ENCODE data around the gene FAM204A. TPM values are rescaled to one million over a fixed set of nuclear protein-coding genes. Genes with fewer than 3 reads are reported as not detected.

Gene FAM204A
- total RNA-seq, 1 experiment from 2014 or later, result 27.3 TPM

DNA sequence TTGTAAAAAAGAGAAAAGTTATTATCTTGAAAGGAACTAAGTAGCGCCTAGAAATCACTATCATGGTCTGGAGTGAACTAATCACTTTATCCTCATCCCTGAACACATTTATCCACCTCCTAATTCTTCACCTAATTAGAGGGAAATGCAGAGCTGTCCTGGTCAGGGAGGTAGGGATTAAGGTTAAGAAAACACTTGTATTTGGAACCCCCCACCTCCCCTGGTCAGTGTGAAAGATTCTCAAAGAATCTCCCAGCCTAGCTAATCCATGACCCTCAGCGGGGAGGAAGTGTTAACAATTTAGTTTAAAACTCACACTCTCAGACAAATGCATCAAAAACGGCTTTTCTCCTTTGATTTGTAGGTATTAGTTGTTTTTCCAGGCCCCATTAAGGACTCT is 83.8 kb downstream of the FAM204A start:
- no peak for ATAC-seq
- H2AFZ ChIP-seq (ENCODE audit: low read length), result no peak overlapping the region
- no peaks in the 10 kb centered on the region for H3K36me3 ChIP-seq (ENCODE audit: low read depth, low read length)
- no peaks in the 10 kb centered on the region for H3F3A ChIP-seq (ENCODE audit: low read length, unreplicated experiment)
- CTCF ChIA-PET, result no interaction called here
- no peak for TF ChIP-seq EZH2 (IDR thresholded peaks at IDR 0.05; ENCODE audit: low read length, unreplicated experiment)
- TF ChIP-seq, protein P1, sequence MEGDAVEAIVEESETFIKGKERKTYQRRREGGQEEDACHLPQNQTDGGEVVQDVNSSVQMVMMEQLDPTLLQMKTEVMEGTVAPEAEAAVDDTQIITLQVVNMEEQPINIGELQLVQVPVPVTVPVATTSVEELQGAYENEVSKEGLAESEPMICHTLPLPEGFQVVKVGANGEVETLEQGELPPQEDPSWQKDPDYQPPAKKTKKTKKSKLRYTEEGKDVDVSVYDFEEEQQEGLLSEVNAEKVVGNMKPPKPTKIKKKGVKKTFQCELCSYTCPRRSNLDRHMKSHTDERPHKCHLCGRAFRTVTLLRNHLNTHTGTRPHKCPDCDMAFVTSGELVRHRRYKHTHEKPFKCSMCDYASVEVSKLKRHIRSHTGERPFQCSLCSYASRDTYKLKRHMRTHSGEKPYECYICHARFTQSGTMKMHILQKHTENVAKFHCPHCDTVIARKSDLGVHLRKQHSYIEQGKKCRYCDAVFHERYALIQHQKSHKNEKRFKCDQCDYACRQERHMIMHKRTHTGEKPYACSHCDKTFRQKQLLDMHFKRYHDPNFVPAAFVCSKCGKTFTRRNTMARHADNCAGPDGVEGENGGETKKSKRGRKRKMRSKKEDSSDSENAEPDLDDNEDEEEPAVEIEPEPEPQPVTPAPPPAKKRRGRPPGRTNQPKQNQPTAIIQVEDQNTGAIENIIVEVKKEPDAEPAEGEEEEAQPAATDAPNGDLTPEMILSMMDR (conservative IDR thresholded peaks at IDR 0.05; ENCODE audit: low read depth, low read length), result no peak
- no peak for TF ChIP-seq EZH2phosphoT487 (IDR thresholded peaks at IDR 0.05; ENCODE audit: borderline replicate concordance, low read length)
- no peaks in the 10 kb centered on the region for H3K4me1 ChIP-seq (ENCODE audit: insufficient read depth, low read length)
- H4K20me1 ChIP-seq (ENCODE audit: low read length), result no peaks in the 10 kb centered on the region
- intact Hi-C loops (cut with micrococcal nuclease), result loop anchor here (10.0 kb wide), 1 partner anchor 167 kb away; no protein-coding TSS in a partner anchor
- DNase-seq, result no peak
- H3K9me3 ChIP-seq (ENCODE audit: low read length), result no peaks in the 10 kb centered on the region
- H3K27ac ChIP-seq (ENCODE audit: low read length), result no peak overlapping the region
- H3K4me3 ChIP-seq (ENCODE audit: low read length), result no peak overlapping the region
- H3K79me2 ChIP-seq (ENCODE audit: low read length), result no peaks in the 10 kb centered on the region
- H3K9ac ChIP-seq (ENCODE audit: low read length), result no peak overlapping the region
- peaks cover 90% of the 10 kb centered on the region for H3K27me3 ChIP-seq (ENCODE audit: low read length)
- no TSS peak for BruUV-seq (replicated peaks)
- H3K4me2 ChIP-seq (ENCODE audit: low read length), result no peak overlapping the region
- no peaks in the 10 kb centered on the region for H3K9me2 ChIP-seq (replicated peaks; ENCODE audit: low read length)
- POLR2A ChIA-PET (ENCODE audit: unreplicated experiment), result no interaction called here

DNA sequence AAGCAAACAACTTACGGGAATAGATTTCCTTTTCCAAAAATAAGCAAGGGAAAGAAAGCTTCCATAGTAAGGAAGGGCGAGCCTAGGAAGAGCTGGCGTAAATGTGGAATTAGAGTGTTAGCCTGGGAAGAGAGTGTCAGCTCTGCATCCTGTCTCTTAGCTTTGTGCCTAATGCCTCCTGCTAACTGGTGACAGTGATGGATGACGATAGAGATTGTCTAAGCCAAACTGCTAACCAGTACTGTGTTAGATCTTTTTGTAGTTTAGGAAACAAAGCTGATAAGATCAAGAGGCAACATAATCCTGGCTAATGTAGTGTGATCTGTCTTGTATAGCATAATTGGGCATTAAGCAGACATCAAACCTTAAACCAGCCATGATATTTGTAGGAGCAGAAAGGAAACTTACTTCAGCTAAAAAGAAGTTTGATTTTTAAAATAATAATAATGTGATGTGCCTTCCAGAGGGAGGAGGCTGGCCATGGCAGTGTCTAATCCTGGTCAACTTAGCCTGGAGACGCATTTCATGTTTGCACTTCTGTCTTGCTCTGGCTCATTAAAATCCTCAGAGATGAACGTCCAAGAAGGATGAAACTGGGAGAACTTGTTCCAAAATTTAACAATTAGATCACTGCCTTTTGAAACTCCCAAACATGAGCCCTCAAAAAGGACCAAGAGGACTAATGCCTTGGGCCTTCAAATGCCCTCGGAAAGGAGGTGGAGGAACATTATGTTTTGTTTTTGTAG is 85.1 kb downstream of the FAM204A start:
- Histone ChIP-seq H3K36me3 (ENCODE audit: low read depth, low read length) (no peaks in the 10 kb centered on the region), H3F3A (ENCODE audit: low read length, unreplicated experiment) (no peaks in the 10 kb centered on the region), H3K4me3 (ENCODE audit: low read length) (no peak overlapping the region), H3K79me2 (ENCODE audit: low read length) (no peaks in the 10 kb centered on the region), H3K9me3 (ENCODE audit: low read length) (no peaks in the 10 kb centered on the region), H4K20me1 (ENCODE audit: low read length) (no peaks in the 10 kb centered on the region), H3K9ac (ENCODE audit: low read length) (no peak overlapping the region), H3K27me3 (ENCODE audit: low read length) (peaks cover 88% of the 10 kb centered on the region), H3K27ac (ENCODE audit: low read length) (no peak overlapping the region), H2AFZ (ENCODE audit: low read length) (no peak overlapping the region), H3K4me1 (ENCODE audit: insufficient read depth, low read length) (no peaks in the 10 kb centered on the region), H3K9me2 (replicated peaks; ENCODE audit: low read length) (no peaks in the 10 kb centered on the region), H3K4me2 (ENCODE audit: low read length) (no peak overlapping the region)
- ChIA-PET CTCF (no interaction called here), POLR2A (ENCODE audit: unreplicated experiment) (no interaction called here)
- ATAC-seq (no peak), DNase-seq (no peak)
- intact Hi-C loops (cut with micrococcal nuclease), result loop anchor here (10.0 kb wide), 1 partner anchor 168 kb away; no protein-coding TSS in a partner anchor
- BruUV-seq (replicated peaks), result no TSS peak
- TF ChIP-seq, protein P1 (conservative IDR thresholded peaks at IDR 0.05; ENCODE audit: low read depth, low read length), result no peak
- no peak for TF ChIP-seq EZH2phosphoT487 (IDR thresholded peaks at IDR 0.05; ENCODE audit: borderline replicate concordance, low read length)
- no peak for TF ChIP-seq EZH2 (IDR thresholded peaks at IDR 0.05; ENCODE audit: low read length, unreplicated experiment)

DNA sequence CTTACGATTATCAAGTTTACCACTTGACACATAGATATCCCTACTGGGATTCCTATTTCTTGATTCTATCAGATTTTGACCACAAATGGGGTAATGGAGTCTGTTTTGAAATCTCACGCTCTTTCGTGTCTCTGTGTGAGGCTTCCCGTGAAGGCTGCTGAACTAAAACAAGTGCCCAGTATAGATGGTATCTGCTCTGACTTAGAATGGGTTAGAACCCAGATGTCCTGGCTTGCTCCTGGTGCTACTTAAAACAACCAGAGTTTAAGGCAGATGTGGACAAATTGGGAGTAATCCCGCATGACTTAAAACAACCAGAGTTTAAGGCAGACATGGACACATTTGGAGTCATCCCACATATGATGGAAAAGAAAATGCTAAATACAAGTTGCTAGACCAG is 85.9 kb downstream of the FAM204A start:
- Histone ChIP-seq H3K36me3 (ENCODE audit: low read depth, low read length) (no peaks in the 10 kb centered on the region), H3K9me2 (replicated peaks; ENCODE audit: low read length) (no peaks in the 10 kb centered on the region), H3K79me2 (ENCODE audit: low read length) (no peaks in the 10 kb centered on the region), H3K4me2 (ENCODE audit: low read length) (no peak overlapping the region), H3K27me3 (ENCODE audit: low read length) (peaks cover 88% of the 10 kb centered on the region), H3F3A (ENCODE audit: low read length, unreplicated experiment) (no peaks in the 10 kb centered on the region), H3K4me3 (ENCODE audit: low read length) (no peak overlapping the region), H3K9me3 (ENCODE audit: low read length) (no peaks in the 10 kb centered on the region), H3K27ac (ENCODE audit: low read length) (no peak overlapping the region), H2AFZ (ENCODE audit: low read length) (no peak overlapping the region), H3K9ac (ENCODE audit: low read length) (no peak overlapping the region), H4K20me1 (ENCODE audit: low read length) (no peaks in the 10 kb centered on the region), H3K4me1 (ENCODE audit: insufficient read depth, low read length) (no peaks in the 10 kb centered on the region)
- no TSS peak for BruUV-seq (replicated peaks)
- ChIA-PET POLR2A (ENCODE audit: unreplicated experiment) (no interaction called here), CTCF (no interaction called here)
- TF ChIP-seq, protein P1 (conservative IDR thresholded peaks at IDR 0.05; ENCODE audit: low read depth, low read length), result no peak
- TF ChIP-seq EZH2 (IDR thresholded peaks at IDR 0.05; ENCODE audit: low read length, unreplicated experiment) (no peak), EZH2phosphoT487 (IDR thresholded peaks at IDR 0.05; ENCODE audit: borderline replicate concordance, low read length) (no peak)
- ATAC-seq (no peak), DNase-seq (no peak)
- intact Hi-C loops (cut with micrococcal nuclease), result loop anchor here (10.0 kb wide), 1 partner anchor 169 kb away; no protein-coding TSS in a partner anchor
